NT2/D1 (cell line): ENCODE measurements around the gene HAO1.

Experiments used
- SUZ12 ChIP-seq: IDR thresholded peaks from 2 replicates; pipeline ENCODE4 v1.6.1; 2011; ENCODE audit not compliant: insufficient read length, insufficient read depth; ENCODE audit errors: extremely low read depth
- YY1 ChIP-seq: IDR thresholded peaks from 2 replicates; pipeline ENCODE4 v1.6.1; 2011; ENCODE audit not compliant: insufficient read length, insufficient read depth
- ZNF274 ChIP-seq: IDR thresholded peaks from 2 replicates; pipeline ENCODE4 v1.6.1; 2011; ENCODE audit warnings: mild to moderate bottlenecking, low read depth, low read length

GRCh38 chr20:7967199-7967844 lies 27.1 kb upstream of the HAO1 start:
- TF ChIP-seq YY1 = no peak
- no peak for TF ChIP-seq SUZ12
- TF ChIP-seq ZNF274 = no peak
